Measurements from ENCODE around the gene TMEM8B.
A peak's percentile ranks its signal among the peaks of the same experiment; 100 is the strongest.
"Not testable (repeated sequence)": the region's sequence is repeated elsewhere in the genome, so short reads cannot be mapped to it uniquely, and the experiment has no call there.

The TMEM8B gene

DNA sequence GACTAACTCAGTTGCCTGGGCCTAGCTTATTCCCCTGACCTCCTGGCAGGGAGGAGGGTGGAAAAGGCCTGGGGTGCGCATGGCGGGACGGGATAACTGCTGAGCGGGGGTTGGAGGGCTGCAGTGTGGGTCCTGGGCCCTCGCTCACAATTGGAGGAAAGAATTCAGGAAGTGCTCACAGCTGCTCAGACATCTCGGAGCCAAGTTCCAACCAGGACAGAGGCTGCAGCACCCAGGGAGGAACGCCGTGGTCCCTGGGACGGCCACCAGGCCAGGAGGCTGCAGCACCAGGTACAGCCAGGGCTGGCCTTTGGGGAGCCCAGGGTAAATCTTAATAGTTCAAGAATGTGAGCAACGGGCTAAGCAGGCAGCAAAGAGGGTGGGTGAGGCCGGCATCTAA lies 80.2 kb downstream of the TMEM8B start, which contains the start of gene SPAAR:
Gene SPAAR, plus strand, starts transcription at position 217 of the 400 bp plus-strand sequence. CDS start 974 bp downstream, outside the sequence.
- DNase-seq = no peak

DNA sequence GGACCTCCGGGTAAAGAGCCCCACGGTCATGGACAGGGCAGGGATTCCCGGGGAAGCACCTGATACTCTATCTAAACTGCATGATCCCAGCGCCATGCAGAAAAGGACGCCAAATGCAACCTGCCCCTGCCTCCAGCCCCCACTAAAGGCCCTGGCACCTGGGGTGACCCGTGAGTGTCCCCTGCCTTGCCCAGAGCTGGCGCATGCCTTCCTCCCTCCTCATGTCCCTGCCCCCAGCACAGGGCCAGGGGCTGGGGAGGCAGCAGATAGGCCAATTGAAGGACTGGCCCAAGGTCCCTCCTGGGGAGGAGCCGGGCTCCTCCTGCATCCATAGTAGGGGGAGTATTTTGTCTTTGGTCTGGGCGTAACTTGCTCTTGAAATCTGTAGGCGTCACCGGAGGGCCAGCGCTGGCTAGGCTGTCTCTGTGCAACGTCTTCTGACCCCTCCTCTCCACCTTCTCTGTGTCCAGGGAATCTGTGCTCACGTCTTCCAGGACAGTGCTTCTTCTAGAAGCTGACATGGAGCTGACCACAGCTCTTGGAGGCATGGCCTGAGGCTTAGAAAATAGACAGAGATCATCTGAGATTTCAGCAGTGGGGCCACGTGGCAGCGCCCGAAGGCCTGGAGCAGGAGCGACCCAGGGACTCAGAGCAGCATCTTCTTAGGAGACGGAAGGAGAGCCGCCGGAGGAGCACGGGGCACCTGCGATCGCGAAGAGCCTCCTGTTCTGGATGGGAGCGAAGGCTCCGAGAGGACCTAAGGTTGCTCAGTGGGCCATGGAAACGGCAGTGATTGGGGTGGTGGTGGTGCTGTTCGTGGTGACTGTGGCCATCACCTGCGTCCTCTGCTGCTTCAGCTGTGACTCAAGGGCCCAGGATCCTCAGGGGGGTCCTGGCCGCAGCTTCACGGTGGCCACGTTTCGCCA lies 80.9 kb downstream of the TMEM8B start:
- DNase-seq = no peak

DNA sequence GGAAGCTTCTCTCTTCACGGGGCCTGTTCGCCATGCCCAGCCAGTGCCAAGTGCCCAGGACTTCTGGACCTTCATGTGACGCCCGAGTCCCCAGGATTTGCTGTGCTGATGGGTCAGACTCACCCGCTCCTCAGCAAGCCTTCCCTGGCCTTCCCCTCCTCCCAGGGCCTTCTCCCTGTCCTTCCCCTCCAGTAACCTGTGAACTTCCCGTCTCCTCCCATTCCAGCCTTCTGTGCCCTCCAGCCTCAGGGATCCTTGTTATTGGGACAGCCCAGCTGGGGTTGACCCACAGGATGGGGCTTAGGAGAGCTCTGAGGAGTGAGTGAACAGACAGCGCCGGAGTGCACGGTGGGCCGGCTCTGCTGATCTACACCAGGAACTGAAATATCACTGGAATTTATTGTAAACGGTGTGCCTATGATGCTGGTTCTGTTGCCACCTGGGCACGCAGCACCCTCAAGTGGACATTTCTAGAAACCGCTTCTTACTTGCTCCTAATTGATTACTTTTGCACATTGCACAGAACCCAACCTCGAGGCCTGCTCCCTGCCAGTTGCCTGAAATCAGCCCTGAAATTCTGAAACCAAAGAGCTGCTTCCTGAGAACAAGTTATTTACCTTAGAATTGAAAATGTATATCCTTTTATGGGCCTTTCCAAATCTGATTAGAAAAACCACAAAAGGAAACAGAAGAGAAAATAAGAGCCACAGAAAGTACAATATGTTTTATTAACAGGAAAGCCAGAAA lies 81.8 kb downstream of the TMEM8B start:
- peak; percentile 35 for DNase-seq

DNA sequence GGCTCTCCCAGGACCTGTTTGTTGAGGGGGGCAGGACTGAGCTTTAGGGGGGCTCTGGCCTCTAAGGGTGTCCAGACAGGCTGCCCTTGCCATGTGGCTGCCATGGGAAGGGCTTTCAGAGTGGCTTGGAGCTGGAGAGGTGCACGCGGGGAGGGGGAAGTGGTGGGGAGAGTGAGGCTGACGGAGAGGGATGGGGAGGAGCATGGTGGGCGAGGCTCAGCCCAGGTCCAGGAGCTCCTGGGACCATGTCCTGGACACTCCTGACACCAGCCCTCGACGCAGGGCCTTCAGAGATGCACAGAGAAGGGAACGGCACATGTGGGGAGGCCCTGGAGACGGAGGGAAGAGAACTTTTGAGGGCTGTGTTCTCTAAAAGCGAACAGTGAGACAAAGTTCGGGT lies 82.7 kb downstream of the TMEM8B start:
- no peak for DNase-seq

DNA sequence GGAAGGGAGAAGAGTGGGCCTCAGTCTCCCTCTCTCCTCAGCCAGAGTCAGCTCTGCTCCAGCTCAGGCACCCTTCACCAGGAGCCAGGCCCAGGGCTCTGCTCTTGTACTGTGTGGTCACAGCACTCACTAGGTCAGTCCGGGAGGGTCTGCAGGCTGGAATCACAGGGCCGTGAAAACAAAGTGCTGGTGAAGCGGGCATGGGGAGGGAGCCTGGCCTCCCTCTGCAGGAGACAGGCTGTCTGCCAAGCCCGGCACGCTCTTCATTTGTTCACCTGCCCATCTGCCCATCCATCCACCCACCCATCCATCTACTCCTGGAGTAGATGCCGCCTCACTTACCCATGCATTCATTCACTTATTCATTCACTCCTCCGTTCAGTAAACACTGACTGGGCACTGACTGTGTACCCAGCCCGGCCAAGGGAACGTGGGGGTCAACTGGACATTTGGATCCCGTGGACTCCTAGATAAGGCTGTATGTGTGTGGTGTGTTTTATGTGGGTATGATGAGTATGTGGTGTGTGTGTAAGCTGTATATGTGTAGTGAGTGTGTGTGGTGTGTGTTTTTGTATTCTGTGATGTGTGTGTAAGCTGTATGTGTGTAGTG lies 83.9 kb downstream of the TMEM8B start:
- no peak for DNase-seq

DNA sequence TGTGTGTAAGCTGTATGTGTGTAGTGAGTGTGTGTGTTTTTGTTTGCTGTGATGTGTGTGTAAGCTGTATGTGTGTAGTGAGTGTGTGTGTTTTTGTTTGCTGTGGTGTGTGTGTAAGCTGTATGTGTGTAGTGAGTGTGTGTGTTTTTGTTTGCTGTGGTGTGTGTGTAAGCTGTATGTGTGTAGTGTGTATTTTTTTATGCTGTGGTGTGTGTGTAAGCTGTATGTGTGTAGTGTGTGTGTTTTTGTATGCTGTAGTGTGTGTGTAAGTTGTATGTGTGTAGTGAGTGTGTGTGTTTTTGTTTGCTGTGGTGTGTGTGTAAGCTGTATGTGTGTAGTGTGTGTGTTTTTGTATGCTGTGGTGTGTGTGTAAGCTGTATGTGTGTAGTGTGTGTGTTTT lies 84.4 kb downstream of the TMEM8B start:
- not testable (repeated sequence) for DNase-seq

DNA sequence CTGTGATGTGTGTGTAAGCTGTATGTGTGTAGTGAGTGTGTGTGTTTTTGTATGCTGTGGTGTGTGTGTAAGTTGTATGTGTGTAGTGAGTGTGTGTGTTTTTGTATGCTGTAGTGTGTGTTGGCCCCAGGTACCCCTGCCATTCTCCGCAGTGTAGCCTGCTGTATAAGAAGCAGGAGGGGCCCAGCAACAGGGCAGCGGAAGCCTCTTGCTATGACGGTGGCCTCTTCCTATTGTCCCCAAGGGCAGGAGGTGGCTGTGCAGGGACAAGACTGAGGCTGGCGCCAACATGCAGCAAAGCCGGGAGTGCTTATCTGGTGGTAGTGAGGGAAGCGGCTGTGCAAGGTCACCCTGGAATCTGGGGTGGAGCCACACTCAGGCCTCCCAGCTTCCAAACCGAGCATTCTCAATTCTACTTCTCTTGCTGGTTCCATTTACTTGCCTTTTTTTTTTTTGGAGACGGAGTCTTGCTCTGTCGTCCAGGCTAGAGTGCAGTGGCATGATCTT lies 85.3 kb downstream of the TMEM8B start:
- DNase-seq = peak; percentile 22

Measured in CD4-positive, alpha-beta T cell treated with Interferon gamma for 1 hour (primary cell).